Suprapubic skin (tissue), 4 donors: ENCODE measurements around the gene DSCAML1.

Experiments used
- POLR2A ChIP-seq, 2 donors: fragments of 450-650 bp; IDR thresholded peaks; one replicate each; pipeline ENCODE4 v1.6.1; 2017; ENCODE audit warnings: antibody characterized with exemption in 2 of 2, mild to moderate bottlenecking in 2 of 2, moderate library complexity in 2 of 2
- POLR2AphosphoS5 ChIP-seq, 3 donors: sonication (generic); formaldehyde crosslinking; IDR thresholded peaks; one replicate each; pipeline ENCODE4 v1.6.1; 2017; ENCODE audit warnings: antibody characterized with exemption in 3 of 3
- TF ChIP-seq, protein P1 (sequence below), 2 donors: fragments of 200-600 bp in 1 of 2; fragments of 450-650 bp in 1 of 2; sonication (generic) in 1 of 2; IDR thresholded peaks; one replicate each; pipeline ENCODE4 v1.5.1; 2016 to 2019; ENCODE audit warnings: antibody characterized with exemption in 2 of 2, mild to moderate bottlenecking in 1 of 2, moderate library complexity in 1 of 2

DNA sequence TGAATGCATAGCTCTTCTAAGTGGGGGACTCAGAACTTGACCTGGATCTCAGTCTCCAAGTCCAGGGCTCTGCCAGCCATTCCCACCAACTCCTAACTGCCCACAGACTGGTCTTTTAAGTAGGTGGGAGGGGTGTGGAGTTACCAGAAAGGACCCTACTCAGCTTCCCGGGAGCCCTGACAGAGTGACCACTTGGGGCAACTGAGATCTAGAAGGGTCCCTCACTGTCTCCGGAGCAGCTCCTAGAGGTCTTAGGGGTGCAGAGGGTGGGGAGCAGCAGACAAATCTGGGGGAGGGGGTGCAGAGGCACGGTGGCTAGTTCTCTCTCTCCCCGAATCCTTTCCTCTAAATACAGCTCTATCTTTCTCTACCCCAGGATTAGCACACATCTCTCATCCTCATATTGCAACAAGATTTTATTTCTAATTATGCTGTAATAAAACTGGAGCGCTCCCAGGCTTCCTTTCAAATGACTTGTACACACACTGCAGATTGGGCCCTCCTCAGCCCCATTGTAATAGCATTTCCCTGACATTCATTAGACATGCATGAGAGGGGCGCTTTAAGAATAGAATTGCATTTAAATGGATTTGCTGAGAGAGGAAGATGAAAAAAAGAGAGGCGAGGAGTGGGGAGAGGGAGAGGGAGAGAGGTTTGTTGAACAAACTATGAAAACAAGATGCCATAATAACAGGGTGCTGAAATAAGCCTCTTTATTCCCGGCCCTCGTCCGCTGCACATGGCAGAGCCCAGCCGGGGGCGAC is 250.4 kb downstream of the DSCAML1 start:
- TF ChIP-seq, protein P1, sequence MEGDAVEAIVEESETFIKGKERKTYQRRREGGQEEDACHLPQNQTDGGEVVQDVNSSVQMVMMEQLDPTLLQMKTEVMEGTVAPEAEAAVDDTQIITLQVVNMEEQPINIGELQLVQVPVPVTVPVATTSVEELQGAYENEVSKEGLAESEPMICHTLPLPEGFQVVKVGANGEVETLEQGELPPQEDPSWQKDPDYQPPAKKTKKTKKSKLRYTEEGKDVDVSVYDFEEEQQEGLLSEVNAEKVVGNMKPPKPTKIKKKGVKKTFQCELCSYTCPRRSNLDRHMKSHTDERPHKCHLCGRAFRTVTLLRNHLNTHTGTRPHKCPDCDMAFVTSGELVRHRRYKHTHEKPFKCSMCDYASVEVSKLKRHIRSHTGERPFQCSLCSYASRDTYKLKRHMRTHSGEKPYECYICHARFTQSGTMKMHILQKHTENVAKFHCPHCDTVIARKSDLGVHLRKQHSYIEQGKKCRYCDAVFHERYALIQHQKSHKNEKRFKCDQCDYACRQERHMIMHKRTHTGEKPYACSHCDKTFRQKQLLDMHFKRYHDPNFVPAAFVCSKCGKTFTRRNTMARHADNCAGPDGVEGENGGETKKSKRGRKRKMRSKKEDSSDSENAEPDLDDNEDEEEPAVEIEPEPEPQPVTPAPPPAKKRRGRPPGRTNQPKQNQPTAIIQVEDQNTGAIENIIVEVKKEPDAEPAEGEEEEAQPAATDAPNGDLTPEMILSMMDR (IDR thresholded peaks at IDR 0.05): no peak
- TF ChIP-seq POLR2A (IDR thresholded peaks at IDR 0.05): no peak
- no peak for TF ChIP-seq POLR2AphosphoS5 (IDR thresholded peaks at IDR 0.05)
